ENCODE results near the gene UNC5C.

The UNC5C gene

GRCh38 chr4:95402299-95402698 lies 146.5 kb downstream of the UNC5C start:
- no peak for DNase-seq (ENCODE audit: low spot score)

- no peak for DNase-seq (ENCODE audit: low spot score)
These were observed 150.6 kb downstream of the UNC5C start for GRCh38 chr4:95398217-95398616.

DNA sequence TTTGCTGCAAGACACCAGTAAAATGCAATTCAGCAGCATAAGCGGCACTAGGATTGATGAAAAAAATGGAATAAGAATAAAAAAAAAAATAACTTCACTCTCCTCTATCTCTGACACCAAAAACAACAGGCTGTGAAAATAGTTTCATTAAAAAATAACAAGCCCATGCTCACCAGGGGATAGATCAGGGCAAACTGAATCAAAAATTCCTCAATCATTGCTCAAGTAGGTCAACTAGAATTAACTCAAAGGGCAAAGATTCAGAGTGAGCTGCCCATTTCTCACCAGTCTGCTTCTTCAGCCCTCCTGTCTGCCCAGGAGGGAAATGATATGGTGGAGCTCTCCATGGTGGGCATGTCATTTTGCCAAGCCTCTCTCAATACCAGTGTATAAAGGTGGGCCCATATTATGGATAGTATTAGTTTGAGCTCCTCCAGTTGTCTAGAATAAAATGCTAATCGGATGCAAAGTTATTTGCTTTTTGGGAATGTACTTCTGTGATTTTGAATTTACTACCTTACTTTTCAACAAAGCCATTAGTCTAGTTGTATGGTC lies 153.9 kb downstream of the UNC5C start:
- no peak for DNase-seq (ENCODE audit: low spot score)

GRCh38 chr4:95393821-95394220 lies 155.0 kb downstream of the UNC5C start:
- no peak for DNase-seq (ENCODE audit: low spot score)

DNA sequence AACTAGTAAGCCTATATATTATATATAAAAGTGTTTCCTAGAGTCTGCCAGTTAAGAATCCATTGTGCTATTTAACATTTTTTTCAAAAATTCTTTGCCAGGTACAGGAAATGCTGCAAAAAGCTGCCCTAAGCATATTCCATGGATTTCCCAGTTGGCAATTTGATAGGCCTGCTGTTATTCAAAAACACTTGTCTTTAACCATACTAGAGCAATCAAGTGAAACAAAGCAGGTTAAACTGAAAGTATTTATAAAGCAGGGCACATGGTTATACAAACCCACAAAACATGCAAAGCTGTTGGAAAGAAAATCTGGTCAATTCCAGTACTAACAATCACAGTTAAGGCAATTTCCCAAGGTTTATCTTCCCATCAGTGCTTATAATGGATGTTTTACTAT lies 159.9 kb downstream of the UNC5C start:
- no peak for DNase-seq (ENCODE audit: low spot score)

- no peak for DNase-seq (ENCODE audit: low spot score)
These were observed 161.1 kb downstream of the UNC5C start for GRCh38 chr4:95387719-95388118.

DNA sequence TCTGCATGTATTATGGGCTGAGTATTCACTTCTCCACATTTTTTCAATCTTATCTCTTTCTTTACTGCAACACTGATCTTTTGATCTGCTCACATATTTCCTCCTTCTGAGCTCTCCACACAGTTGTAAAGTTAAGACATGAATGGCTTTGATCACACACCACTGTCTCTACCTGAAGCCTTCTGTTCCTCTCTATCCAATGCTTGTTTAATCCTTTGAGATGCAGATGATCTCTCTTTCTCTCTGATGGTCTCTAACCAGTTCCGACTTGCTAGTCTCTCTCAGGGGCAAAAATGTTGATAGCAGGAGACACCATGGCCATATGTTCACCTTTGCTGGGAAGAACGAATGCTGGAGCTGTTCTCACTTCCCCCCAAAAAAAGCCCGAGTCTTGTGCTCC lies 162.4 kb downstream of the UNC5C start:
- DNase-seq (ENCODE audit: low spot score), result no peak

DNA sequence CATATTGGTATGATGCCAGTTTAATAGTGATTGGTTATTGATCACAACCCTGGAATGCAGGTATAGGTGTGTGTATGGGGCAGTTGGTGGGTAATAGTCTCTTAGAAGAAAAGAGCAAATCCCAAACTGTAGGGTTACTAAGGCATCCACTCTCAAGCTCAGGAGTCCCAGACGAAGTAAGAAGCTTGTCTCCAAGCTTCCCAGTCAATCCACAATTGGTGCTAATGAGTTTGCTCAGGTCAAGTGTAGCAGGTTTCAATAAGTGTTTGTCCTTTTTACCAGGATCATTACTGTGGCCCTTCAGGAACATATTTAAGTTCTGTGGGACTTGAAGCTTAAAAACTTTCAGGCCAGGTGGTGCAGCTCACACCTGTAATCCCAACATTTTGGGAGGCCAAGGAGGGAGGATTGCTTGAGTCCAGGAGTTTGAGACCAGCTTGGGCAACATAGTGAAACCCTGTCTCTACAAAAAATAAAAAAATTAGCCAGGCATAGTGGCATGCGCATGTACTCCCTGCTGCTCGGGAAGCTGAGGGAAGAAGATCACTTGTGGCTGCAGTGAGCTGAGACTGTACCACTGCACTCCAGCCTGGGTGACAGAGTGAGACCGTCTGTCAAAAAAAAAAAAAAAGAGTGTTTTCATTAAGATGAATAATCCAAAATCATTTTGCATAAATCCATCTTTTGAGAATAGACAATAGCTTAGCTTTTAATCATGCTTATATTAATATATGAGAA lies 166.8 kb downstream of the UNC5C start:
- DNase-seq (ENCODE audit: low spot score), result no peak

DNA sequence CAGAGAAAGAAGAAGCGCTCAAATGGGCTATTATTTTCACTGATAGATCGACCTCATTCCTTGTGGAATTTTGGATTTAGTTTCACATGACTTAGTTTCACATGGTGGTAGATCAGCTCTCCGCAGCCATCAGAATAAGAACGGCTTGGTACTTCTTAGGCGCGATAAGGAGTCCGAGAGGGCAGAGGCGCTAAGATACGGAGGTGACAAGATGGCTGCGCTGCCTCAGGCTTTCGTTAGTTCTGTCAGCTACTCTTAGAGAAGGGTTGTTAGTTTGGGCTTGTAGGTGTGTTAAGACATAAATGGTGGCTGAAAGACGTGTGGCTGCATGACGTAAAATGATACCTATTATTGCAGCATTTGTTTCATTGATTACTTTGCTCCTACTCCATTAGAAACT lies 169.1 kb downstream of the UNC5C start:
- DNase-seq (ENCODE audit: low spot score), result no peak

GRCh38 chr4:95377366-95377900 lies 171.3 kb downstream of the UNC5C start:
- DNase-seq (ENCODE audit: low spot score), result no peak

DNA sequence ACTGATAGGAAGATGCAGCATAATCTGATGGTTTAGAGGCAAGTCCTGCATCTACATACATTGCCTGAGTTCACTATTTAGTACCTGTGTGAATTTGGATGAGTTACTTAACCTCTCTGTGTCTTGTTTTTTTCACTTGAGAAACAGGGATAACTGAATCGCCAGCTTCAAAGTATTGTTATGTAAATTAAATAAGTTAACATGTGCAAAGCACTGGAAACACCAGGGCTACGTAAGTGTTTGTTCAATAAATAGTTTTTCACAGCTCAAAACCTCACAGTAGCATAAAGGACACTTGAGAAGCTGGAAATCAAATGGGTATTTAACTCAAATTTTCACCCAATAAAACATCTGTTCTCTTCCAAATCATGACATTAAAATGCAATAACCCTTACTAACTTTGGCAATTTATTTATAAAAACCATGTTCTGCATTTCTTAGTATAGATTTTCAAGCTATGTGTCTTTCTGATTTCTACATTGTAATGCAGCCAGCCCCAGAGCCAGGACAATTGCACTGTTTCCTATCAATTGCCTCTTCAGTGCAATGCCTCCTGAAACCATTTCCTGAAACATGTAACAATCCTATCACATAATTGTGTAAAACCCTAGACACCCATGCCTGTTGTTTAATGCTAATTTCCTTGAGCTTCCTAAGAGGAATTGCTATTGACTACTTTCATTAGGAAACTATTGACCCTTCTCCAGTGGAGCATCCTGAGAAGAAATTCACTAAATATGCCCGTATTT lies 177.1 kb downstream of the UNC5C start:
- DNase-seq (ENCODE audit: low spot score), result no peak

- DNase-seq (ENCODE audit: low spot score), result no peak
These were observed 180.9 kb downstream of the UNC5C start for GRCh38 chr4:95367824-95368223.

DNA sequence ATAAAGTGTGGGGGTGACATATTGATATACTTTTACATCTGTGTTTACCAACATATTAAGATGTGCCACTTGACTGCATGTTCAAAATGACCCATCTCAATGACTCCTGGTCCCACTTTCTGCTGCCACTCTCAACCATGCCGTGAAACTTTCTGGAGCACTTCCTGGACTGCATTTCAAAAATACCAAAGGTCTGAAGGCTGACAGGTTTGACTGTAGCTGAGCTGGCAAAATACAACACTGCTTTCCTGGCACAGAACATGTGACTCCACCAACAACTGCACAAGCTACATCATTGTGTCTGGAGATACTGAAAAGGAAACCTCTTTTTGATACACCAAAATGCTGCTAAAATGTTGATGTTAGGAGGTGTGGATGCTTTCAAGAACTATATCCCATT lies 184.8 kb downstream of the UNC5C start:
- DNase-seq (ENCODE audit: low spot score), result no peak

DNA sequence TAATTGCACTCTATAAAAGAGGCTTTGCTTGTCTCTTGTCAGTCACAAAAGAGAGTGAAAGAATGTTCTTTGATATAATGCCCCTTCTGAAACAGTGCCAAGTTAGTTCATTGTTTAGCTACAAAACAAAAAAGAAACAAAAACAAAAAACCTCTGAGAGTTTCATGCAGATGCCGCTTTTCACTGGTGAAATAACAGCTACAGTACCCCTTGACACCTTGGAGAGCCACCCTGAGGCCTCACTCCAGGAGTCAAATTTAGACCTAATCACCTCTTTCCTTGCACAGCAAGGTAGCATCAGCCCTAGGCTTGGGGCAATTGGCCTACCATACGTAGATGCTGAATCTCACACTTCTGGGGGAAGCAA lies 185.2 kb downstream of the UNC5C start:
- DNase-seq (ENCODE audit: low spot score), result no peak

DNA sequence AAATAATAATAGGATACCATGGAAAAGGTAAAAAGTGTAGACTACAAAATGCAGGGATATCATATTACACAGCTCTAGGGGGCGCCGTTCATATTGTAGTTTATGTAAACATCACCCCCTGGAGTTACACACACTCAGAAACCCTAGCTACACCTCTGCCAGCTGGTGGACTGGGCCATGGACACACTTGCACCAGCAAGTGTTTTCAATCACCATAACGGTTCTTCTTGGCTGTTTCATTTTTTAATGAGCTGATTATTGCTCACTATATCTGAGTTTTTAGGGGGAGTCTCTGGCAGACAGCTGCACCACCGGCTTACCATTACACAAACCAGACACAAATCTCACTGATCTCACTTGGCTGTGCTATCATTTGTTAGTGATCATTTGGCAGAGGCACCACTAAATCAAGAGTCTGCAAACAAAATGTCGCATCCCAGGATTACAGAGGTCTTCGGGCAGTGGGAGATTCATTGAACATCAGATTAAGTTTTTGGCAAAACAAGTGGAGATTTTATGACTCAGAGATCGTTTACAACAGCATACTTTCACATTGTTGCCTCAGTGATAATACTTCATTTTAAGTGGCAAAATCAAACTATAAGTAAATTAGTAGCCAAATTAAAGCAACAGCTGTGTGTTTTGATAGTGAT lies 185.7 kb downstream of the UNC5C start:
- no peak for DNase-seq (ENCODE audit: low spot score)

DNA sequence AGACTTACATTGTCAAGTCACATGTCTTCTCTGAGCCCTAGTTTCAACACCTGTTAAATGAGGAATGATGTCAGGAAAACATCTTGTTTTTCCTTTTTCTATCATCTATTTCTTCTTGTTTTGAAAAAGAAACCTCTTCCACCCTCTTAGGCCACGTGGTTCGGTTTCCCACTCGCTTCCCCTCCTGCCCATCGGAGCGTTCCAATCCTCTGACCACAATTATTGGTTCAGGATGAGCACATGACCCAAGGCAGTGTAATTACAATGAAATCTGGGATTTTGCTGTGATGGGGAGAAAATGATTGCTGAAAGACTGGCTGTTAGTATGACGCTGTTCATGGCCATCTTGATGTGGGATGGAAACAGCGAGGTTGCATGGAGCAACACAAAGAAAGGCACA lies 186.7 kb downstream of the UNC5C start:
- DNase-seq (ENCODE audit: low spot score), result no peak

GRCh38 chr4:95361696-95361965 lies 187.1 kb downstream of the UNC5C start:
- no peak for DNase-seq (ENCODE audit: low spot score)

DNA sequence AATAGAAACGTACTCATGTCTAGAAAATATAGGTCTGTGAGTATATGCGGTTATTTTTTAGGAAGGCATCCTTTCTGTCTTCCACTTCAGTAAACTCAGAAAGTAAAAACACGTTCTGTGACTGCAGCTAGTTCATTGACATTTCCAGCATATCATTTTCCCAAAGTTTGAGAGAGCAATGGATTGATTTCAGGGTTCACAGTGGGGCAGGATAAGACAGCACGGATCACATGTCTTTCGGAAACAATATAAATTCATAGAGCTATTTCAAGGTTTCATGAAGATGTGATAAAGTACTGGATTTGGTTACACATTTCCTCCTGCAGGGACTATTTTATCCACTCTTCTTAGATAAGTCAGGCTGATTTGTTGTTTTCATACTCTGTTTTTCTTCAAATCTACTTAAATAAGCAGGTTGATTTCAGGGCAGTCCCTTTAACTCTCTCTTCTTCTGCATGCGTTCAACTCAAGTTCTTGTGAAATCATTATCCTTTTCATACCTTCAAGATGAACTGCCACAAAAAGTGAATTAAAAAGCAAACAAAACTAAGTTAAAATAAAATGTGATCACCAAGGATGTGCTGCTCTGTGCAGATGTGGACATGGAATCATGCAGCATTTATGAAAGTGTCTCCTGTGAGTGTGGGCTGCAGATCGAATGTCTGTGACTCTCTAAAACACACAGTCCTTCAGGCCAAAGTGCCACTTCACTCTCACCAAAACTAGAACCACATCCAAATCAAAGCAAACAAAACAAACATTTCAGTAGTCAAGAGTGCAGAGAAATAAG lies 187.7 kb downstream of the UNC5C start:
- DNase-seq (ENCODE audit: low spot score), result no peak

DNA sequence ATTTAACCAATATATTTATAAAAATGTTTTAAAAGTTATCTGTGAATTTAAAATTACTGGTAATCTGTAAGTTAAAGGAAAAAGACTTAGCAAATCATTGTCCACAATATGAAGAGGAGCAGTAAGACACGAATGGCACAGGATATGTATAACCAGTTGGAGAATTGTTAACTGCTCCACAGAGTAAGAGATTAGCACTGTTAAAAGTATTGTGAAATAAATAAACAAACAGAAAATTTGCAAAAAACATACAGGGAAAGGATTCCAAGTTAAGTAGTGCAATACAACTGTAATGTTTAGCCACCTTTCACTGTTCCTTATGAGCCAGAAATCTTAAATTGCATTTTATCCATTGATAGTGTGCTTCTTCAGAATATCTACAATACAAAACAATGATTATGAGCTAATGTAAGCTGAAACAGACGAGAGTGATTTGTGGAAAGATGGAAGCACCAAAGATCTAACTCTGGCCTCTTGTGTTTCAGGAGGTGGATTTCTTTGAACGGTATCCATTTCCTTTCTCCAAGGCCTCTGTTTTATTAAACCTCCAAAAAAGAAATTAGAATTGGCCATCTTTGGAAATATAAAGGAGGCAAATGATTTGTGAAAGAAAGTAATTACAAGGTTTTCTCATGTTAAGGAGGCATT lies 188.4 kb downstream of the UNC5C start:
- no peak for DNase-seq (ENCODE audit: low spot score)

DNA sequence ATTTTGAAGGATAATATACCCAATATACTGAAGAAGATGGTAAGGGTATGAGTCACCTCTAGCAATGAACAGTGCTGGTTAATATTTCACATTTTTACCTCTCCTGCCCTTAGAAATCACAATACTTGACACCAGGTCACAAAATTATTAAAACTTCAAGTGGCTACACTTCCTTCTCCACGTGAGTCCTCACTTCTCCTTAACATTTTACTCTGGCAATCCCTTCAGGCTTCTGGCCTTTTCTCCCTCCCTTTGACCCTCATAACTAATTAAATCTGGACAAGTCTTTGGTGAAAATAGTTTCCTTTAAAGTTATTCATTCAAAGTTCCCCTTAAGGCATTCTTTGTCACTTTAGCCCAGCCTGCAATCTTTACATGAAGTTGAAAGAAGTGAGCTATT lies 190.4 kb downstream of the UNC5C start:
- DNase-seq (ENCODE audit: low spot score), result no peak

GRCh38 chr4:95355021-95355420 lies 193.8 kb downstream of the UNC5C start:
- DNase-seq (ENCODE audit: low spot score), result no peak

GRCh38 chr4:95348418-95348817 lies 200.4 kb downstream of the UNC5C start:
- DNase-seq (ENCODE audit: low spot score), result no peak
